ENCODE measurements around the gene ZXDB. TPM values are rescaled to one million over a fixed set of nuclear protein-coding genes. Genes with fewer than 3 reads are reported as not detected.
"Not testable (repeated sequence)": the region's sequence is repeated elsewhere in the genome, so short reads cannot be mapped to it uniquely, and the experiment has no call there.

Gene ZXDB
- total RNA-seq, 1 donor from 2014 or later = 7.1 TPM

DNA sequence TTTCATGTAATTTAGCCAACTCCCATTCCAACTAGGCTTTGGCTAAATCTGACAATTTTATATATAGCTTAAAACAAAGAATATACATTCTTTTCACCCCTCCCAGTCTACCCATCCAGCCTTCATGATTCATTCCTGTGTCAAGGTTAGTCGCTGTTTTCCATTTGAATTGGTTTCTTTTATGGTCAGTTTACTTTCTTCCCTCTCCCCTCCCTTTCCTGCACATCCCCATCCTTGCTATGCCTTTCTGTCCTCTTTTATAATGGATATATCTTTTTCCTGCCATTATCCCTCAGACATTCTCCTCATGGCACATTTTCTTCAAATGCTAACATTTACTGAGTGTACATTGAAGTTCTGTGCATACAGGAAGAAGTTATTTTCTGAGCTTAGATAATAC is 4.7 kb downstream of the ZXDB start:
- Mint-ChIP-seq H3K36me3 (ENCODE audit: low read depth) (peaks cover 3% of the 10 kb centered on the region), H3K27me3 (ENCODE audit: low read depth) (no peaks in the 10 kb centered on the region), H3K4me3 (peak overlapping the region; percentile 58), H3K27ac (ENCODE audit: unreplicated experiment) (no peak overlapping the region), H3K4me1 (peaks cover 28% of the 10 kb centered on the region), H3K9me3 (no peaks in the 10 kb centered on the region)
- no peak for DNase-seq (ENCODE audit: low read depth, low spot score)
- TF ChIP-seq CTCF (conservative IDR thresholded peaks at IDR 0.05) = no peak

DNA sequence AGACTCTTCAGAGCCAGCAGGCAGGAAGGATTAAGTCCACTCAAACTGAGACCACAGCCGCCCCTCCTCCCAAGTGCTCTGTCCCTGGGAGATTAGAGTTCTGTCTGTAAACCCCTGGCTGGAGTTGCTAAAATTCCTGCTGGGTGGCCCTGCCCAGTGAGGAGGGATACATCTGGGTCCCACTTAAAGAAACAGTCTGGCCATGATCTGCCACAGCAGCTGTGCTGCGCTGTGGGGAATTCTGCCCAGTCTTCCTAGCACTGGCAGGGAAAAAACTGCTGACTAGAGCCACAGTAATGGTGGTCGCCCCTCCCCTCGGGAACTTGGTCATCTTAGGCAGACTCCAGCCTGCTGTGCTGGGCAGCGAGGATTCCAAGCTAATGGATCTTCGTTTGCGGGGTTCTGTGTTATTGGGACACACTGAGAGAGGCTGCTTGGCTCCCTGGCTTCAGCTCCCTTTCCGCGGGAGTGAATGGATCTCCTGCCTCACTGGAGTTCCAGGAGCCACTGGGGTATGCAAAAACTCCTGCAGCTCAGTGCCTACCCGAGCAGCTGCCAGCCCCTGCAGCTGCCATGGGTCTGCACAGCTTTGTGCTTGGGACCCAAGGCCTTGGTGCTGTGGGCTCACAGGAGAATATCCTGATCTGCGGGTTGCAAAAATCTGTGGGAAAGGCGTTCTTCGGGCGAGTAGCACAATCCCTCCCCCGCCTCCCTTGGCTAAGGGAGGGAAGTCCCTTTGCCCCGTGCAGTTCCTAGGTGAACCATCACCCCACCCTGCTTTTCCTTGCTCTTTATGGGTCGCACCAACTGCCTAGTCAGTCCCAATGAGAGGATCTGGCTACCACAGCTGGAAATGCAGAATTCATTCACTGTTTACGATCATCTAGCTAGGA is 15.7 kb downstream of the ZXDB start:
- H3K27ac Mint-ChIP-seq (ENCODE audit: unreplicated experiment) = no peak overlapping the region
- H3K36me3 Mint-ChIP-seq (ENCODE audit: low read depth) = peaks cover 2% of the 10 kb centered on the region
- TF ChIP-seq CTCF (conservative IDR thresholded peaks at IDR 0.05) = no peak
- H3K4me3 Mint-ChIP-seq = no peak overlapping the region
- peaks cover 12% of the 10 kb centered on the region for H3K9me3 Mint-ChIP-seq
- no peaks in the 10 kb centered on the region for H3K27me3 Mint-ChIP-seq (ENCODE audit: low read depth)
- no peaks in the 10 kb centered on the region for H3K4me1 Mint-ChIP-seq
- DNase-seq (ENCODE audit: low read depth, low spot score) = no peak

DNA sequence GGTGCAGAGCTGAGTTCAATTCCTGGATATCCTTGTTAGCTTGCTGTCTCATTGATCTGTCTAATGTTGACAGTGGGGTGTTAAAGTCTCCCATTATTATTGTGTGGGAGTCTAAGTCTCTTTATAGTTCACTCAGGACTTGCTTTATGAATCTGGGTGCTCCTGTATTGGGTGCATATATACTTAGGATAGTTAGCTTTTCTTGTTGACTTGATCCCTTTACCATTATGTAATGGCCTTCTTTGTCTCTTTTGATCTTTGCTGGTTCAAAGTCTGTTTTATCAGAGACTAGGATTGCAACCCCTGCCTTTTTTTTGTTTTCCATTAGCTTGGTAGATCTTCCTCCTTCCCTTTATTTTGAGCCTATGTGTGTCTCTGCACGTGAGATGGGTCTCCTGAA is 21.5 kb downstream of the ZXDB start:
- peaks cover 22% of the 10 kb centered on the region for H3K9me3 Mint-ChIP-seq
- DNase-seq (ENCODE audit: low read depth, low spot score); H3K27ac Mint-ChIP-seq (ENCODE audit: unreplicated experiment); H3K4me3 Mint-ChIP-seq; H3K27me3 Mint-ChIP-seq (ENCODE audit: low read depth); H3K4me1 Mint-ChIP-seq: not testable (repeated sequence)
- H3K36me3 Mint-ChIP-seq (ENCODE audit: low read depth) = peaks cover 12% of the 10 kb centered on the region

DNA sequence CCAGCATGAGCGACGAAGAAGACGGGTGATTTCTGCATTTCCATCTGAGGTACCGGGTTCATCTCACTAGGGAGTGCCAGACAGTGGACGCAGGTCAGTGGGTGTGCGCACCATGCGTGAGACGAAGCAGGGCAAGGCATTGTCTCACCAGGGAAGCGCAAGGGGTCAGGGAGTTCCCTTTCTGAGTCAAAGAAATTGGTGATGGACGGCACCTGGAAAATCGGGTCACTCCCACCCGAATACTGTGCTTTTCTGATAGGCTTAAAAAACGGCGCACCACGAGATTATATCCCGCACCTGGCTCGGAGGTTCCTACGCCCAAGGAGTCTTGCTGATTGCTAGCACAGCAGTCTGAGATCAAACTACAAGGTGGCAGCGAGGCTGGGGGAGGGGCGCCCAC is 37.6 kb downstream of the ZXDB start:
- H3K4me1 Mint-ChIP-seq; H3K27me3 Mint-ChIP-seq (ENCODE audit: low read depth); H3K27ac Mint-ChIP-seq (ENCODE audit: unreplicated experiment); H3K4me3 Mint-ChIP-seq; H3K36me3 Mint-ChIP-seq (ENCODE audit: low read depth); DNase-seq (ENCODE audit: low read depth, low spot score): not testable (repeated sequence)
- H3K9me3 Mint-ChIP-seq = peaks cover 19% of the 10 kb centered on the region

GRCh38 chrX:57640674-57641016 is 48.8 kb downstream of the ZXDB start:
- Mint-ChIP-seq H3K36me3 (ENCODE audit: low read depth) (peaks cover 5% of the 10 kb centered on the region), H3K27me3 (ENCODE audit: low read depth) (no peaks in the 10 kb centered on the region), H3K9me3 (peaks cover 22% of the 10 kb centered on the region), H3K4me1 (no peaks in the 10 kb centered on the region), H3K4me3 (no peak overlapping the region), H3K27ac (ENCODE audit: unreplicated experiment) (no peak overlapping the region)
- TF ChIP-seq CTCF (conservative IDR thresholded peaks at IDR 0.05) = no peak
- DNase-seq (ENCODE audit: low read depth, low spot score) = no peak

- no peak overlapping the region for H3K27ac Mint-ChIP-seq (ENCODE audit: unreplicated experiment)
- no peak for TF ChIP-seq CTCF (conservative IDR thresholded peaks at IDR 0.05)
- no peaks in the 10 kb centered on the region for H3K4me1 Mint-ChIP-seq
- H3K36me3 Mint-ChIP-seq (ENCODE audit: low read depth) = peaks cover 5% of the 10 kb centered on the region
- peaks cover 25% of the 10 kb centered on the region for H3K9me3 Mint-ChIP-seq
- no peak for DNase-seq (ENCODE audit: low read depth, low spot score)
- no peak overlapping the region for H3K4me3 Mint-ChIP-seq
- no peaks in the 10 kb centered on the region for H3K27me3 Mint-ChIP-seq (ENCODE audit: low read depth)
Observed at GRCh38 chrX:57641338-57641737, 49.5 kb downstream of the ZXDB start.

Measured in neural crest cell (in vitro differentiated cells).